ENCODE measurements around the gene UMODL1.

UMODL1 gene

DNA sequence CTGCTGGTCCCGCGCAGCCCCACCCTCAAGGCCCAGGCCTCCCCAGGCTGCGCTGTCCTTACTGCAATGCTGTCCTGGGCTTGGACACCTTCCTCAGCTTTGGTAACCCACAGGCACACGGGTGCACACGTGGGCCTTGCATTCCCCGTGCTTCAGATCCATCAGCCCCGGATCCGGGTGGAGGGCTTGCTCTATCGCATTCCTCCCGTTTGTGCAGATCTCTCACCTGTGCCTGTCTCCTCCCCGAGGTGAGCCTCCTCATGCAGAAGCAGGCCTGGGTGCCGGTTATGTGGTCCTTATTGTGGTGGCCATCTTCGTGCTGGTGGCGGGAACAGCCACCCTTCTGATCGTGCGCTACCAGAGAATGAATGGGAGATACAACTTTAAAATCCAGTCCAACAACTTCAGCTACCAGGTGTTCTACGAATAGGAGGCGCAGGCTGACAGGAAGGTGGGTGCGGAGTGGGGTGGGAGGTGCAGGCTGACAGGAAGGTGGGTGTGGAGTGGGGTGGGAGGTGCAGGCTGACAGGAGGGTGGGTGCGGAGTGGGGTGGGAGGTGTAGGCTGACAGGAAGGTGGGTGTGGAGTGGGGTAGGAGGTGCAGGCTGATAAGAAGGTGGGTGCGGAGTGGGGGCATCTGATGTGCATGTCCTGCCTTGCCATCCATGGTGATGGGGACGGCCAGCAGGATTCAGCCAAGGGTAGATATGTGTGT, 66.2 kb downstream of the UMODL1 start:
- no peak for DNase-seq

DNA sequence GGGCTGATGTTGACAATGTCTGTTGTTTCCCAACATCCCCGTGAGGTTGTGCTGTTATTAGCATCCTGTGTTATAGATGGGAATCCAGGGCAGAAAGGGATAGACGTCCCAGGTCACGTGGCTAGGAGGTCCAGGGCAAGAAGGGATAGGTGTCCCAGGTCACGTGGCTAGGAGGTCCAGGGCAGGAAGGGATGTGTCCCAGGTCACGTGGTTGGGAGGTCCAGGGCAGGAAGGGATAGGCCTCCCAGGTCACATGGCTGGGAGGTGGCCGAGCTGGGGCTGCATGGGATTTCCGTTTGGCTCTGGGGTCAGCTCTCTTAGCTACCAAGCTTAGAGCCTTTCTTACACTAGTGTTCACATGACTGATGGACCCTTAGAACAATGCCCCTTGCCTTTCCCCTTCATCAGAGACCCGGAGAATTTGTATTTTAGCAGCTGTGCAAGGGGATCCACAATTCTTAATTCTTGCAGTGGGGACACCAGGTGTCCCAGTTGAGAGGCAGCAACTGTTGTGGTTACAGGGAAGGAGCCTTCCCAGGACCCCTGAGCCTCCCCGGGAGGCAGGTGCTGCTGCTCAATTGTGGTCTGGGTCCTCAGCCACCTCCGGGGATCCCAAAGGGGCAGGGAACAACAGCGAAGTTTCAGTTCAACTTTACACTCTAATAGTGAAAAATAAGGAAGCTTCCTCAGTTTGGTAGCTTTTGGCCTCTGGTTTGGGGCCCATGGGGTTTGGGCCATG, 69.2 kb downstream of the UMODL1 start:
- no peak for DNase-seq

DNA sequence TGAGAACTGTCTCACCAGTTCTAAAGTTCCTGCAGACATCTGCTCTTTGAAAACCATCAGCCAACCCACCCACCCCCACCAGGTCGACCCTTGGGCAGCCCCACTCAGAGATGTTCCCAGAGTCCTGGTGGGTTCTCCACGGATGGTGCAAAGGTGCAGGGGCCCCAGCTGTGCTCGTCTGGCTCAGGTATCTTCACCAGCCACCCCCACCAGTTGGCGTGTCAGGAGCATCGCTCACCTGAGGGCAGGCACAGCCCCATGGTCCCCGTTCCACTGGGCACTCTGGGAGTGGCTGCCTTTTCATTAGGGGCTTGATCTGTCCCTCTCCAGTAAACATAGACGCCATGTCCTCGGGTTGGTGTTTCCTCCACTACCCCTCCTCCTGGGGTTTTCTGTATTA, 70.5 kb downstream of the UMODL1 start:
- DNase-seq, result no peak

DNA sequence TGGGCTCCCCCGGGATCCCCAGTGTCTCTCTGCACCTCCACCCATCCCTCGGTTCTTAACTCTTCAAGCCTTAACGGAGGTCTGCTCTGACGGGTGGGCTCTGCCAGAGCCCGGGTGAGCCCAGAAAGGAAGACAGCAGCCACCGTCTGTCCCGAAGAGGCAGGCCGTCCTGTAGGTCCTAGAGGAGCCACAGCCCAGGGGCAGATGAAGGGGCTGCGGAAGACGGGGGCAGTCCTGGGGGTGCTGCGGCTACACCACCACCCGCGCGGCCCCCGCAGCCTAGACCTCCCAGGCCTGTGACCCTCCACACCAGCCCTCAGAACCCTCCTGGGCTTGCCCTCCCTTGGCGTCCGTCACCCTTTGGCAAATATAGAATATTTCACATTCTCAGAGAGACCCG, 71.0 kb downstream of the UMODL1 start:
- no peak for DNase-seq

DNA sequence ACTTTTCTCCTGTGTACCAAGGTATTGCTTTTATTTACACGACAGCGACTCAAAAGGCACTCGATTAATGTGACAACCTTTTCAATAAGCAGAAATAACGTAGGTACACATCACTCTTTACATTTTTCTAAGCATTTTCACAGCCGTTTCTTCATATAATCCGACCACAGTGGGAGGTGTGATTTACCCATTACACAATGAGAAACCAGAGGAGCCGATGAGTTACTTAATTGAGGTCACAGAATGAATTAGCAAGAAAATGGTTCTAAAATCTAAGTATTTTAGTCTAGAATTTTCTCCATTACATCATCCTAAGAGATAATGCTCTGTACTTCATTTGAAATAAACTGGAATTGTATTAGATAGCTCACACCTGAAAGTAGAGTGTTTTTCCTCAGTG, 71.5 kb downstream of the UMODL1 start:
- DNase-seq, result no peak

DNA sequence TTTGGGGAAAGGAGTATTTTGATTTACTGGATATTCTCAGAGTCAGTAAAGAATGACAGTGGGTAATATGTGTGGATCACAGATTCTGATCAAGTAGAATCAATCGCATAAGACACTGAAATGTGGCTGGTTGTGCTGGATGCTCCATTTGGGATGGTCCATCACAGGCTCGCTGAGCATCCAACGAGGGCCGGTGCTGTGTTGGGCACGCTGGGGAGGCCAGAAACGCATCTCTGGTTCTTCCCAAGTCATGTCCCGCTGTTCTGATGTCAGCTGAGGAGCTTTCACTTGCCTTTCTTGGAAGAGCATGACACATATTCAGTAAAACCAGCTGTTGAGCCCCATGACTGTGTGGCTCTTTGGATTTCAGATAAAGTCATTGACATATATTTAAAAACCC, 72.0 kb downstream of the UMODL1 start:
- DNase-seq, result no peak

DNA sequence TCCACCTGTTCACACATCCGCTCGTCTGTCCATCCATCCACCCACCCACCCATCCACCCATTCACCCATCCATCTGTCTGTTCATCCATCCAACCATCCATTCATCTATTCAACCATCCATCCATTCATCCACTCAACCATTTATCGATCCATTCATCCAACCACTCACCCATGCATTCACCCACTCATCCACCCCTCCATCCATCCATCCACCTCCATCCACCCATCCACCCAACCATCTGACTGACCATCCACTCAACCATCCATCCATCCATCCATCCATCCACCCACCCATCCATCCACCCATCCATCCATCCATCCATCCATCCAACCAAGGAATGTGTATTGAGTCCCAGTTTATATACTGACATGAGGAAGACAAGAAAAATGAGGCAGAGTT, 73.1 kb downstream of the UMODL1 start:
- no peak for DNase-seq

DNA sequence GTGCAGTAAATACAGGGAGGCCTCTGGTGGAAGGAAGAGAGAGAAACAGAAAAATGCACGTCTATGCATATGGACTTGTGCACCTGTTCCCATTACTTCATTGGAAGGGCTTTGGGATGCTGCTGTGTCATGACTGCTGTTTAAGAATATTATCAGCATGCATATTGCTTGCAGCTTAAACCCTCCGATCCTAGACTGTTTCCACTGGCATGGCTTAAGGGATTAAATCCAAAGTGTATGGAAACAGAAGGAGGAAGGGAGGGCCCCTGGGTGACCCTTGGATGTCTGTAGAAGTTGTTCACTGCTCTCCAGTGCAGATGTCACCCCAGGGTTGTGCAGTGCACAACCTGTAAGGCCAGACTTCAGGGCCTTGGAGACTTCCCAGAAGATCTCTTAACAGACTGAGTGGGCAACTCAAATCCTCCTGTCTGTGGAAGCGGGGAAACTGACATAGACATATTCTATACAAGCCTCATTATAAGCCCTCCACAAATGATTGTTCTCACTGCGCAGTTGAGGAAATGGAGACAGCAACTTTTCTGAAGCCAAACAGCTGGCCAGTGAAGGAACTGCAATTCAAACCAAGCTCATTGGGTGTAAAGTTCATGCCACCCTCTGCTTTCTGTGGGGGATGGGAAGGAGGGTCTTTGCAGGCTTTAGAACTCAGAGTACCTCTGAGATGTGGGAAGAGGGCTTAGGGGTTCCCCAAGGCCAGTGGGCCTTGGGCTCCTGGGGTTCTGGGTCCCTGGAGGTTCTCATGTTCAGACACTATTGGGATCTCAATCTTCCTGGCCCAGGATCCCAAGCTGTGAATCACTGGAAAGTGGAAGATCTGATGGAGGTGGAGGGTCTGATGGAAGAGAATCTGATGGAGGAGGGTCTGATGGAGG, 73.8 kb downstream of the UMODL1 start:
- no peak for DNase-seq

DNA sequence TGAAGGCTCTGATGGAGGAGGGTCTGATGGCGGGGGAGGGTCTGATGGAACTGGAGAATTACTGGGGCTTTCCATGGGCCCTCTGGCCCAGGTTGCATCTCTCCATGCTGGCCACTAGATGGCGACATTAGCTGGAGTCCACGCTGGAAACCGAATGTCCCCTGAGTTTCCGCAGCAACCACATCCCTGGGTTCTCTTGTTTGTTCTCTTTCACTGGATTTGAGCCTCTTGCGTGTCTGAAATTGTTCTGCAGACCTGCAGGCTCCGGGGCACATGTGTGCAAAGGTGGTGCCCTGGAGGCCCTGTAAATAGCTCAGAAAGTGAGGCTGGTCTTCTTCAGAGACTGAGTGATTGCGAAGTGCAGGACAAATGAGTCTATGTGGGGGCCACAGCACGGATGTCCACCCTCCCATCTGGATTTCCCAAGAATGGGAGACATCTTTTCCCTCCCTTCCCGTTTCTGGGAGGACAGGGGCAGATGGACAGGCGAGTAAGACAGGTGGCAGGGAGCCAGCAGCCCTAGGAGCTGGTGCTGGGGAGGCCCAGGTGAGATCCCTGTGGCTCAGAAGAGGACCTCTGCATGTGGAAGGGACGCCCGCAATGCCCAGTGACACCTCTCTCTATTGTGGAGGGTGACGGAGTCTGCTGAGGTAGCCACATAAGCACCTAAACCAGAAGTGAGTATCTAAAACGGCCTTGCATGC, 74.6 kb downstream of the UMODL1 start:
- no peak for DNase-seq

DNA sequence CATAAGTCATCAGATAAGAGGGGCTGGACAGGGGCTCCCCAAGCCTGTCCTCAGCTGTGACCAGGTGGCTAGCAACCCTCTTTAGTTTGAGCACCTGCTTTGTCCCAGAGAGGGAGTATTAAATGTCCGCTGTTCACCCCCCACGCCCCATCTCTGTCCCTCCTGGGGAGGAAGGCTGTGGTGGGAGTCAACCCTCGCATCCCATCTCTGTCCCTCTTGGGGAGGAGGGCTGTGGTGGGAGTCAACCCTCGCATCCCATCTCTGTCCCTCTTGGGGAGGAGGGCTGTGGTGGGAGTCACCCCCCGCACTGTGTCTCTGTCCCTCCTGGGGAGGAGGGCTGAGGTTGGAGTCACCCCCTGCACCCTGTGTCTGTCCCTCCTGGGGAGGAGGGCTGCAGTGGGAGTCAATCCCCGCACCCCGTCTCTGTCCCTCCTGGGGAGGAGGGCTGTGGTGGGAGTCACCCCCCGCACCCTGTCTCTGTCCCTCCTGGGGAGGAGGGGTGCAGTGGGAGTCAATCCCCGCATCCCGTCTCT, 75.2 kb downstream of the UMODL1 start:
- no peak for DNase-seq

DNA sequence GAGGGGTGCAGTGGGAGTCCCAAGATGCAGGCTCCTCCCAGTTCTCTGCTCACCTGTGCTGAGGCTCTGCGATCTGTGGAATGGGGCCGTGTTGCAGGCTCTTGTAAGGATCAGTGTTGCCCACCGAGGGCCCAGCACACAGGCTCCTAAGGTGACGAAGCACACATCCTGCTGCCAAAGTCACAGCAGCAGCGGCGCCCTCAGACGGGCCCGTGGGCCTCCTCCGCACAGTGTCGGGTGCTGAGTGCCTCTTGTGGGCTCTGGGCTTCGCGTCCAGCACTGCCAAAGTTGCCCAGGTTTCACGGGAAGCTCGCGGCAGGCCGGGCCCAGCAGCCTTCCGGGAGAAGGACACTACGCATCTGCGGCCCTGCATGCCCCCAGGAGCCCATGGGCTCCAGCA, 75.7 kb downstream of the UMODL1 start:
- DNase-seq, result no peak

DNA sequence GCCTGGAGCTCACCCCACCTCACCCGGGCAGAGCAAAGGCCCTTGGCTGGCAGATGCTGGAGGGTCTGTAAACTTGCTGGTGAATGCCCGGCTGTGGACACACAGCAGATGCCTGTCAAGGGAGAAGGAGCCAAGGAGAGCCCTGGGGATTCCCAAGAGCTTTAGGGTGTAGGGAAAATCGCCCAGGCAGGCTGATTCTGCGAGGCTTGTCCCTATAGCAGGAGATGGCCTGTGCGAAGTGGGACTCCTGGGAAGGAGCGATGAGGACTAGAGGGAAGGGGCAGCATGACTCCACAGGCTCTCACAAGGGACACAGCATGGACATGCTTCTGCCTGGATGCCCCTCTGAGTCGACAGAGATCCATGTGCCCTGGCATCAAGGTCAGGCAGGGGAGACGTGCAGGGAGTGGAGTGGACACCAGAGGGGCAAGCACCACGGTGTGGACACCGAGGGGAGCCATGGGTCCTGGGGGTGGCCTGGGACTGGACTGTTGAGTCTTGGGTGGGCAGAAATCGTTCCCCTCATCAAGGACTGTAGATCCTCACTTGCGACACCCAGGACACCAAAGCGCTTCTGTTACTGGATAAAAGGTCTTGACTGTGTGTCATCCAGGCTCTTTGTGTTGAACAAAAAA, 76.4 kb downstream of the UMODL1 start:
- DNase-seq, result no peak

DNA sequence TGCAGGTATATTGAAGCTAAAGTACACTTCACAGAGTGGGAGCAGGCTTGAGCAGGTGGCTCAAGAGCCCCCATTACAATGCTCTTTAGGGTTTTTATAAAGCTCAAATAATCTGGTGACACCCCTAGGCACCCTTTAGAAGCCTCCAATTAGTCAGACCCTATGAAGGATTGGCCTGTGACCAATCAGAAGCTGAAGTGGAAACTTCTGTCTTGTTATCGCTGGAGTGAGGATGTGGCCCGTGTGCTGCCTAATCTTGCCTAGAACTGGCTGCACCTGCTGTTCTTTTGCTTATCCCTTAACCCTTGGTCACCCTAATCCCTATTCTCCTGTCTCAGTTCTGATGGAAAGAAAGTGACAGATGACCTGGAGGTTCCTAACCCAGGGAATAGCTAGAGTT, 77.0 kb downstream of the UMODL1 start:
- DNase-seq, result no peak

DNA sequence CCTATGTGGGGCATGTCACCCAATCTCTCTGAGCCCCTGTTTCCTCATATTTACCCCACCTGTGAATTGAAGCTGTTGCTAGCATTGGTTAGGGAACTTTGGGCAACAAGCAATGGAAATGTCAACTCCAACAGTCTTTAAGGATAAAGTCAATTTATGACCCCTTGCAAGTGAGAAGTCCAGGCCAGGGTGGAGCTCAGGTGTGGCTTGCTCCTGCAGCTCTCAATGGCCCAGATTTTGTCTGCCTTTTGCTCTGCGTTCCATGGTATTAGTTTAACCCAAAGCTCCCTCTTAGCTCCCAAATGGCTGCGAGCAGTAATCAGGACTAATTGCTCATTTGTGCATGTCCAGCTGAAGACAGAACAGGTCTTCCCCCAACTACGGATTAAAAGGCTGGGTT, 77.5 kb downstream of the UMODL1 start:
- no peak for DNase-seq

DNA sequence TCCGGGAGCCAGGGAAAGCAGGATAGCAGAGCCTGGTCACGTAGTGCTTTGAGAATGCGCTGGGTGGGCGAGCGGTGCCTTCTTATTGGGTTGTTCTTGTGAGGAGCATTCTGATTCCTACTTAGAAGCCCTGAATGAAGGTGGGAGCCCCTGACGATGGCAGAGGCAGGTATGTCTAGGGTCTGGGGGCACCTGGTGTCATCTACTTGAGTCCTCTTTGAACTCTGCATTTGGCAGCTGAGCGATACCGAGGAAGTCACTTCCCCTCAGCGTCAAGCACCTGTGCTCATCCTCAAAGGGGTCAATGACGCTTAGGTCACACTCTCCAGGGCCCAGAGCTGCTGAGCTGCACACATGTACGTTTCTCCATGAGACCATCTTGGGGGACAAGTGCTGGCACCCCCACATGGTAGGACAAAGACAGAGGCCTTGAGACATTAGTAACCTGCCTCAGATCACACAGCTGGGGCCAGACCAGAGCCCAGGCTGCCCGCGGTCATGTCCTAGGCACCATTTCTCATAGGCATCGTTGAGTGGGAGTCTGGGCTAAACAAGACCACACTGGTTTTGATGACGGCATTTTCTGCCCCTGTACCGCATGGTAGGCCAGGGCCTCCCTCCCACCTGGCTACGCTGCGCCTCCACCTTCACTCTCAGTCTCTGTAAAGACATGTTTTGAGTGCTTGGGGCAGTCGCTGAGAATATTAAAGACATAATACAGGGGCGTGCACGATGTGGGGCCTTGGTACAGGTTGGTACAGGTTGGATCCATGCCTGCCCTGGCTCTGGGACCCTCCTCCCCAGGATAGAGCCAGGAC, 78.7 kb downstream of the UMODL1 start:
- no peak for DNase-seq

DNA sequence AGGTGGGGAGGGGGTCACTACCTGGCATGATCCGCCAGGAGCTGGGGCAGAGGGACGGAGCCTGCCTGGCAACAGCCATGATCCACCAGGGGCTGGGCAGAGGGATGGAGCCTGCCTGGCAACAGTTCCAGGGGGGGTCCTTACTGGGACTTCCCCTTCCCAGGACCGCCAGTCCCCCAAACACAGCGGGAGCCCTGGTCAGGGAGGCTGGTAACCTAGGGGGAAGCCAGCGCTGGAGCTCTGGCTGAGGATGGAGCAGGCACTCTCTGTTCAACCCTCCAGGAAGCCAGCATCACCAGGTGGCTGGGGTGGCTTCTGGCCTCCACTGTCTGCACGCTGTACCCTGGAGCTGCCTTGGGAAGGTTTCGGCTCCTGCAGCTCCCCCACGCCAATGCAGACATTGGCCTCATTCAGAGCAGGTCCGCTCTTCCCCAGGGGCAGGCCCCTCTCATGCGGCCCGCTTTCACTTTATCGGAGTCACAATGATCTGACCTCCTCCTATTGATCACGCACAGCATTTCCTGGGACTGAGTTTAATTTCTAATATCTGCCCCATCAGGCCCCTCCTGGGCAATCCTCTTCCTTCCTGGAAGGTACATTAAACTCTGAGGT, 79.5 kb downstream of the UMODL1 start:
- DNase-seq, result no peak

DNA sequence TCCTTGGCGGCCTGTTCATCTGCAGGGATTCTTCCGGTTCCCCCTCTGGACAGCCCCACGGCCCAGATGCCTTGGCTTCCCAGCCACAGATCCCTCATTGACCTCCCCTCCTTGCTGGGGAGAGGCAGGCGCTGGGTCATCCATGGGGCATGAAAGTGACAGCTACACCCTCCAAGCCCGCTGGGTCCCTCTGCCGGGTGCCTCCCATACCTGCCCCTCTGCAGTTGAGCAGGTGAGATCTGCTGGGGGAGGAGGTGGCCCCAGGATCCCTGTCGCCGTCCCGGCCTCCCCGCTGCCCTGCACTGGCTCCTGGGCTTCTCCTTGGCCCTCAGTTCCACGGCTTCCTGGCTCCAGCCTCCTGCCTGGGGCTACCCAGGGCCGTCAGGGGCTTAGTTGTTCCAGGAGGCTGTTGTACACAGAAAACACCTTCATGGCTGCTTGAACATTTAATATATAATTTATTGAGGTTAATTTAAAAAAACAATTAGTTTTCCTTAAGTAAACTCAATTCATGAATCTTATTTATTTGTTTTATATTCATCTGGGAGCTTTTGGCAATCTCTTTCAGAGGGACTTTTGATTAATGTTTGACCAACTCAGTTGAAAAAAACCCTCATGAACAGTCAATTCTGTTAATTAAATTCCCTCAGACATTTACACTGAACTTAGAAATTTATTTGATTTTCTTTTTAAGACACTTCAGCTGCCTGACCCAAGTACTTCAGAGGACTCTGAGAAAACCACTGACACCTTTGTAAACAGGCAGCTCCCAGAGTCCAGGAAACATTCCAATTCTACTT, 80.2 kb downstream of the UMODL1 start:
- DNase-seq, result no peak

DNA sequence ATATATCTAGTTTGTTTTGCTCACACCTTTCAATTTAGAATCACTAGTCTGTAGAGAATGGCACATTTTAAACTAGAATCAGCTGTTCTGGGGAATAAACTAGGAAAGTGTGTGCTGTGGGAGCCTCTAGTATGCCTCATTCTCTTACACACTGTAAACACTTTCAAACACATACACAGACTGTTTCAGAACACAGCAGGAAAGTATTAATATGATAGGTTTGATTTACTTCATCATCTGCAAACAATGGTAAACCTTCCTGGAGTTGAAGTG, 80.8 kb downstream of the UMODL1 start:
- DNase-seq, result no peak

DNA sequence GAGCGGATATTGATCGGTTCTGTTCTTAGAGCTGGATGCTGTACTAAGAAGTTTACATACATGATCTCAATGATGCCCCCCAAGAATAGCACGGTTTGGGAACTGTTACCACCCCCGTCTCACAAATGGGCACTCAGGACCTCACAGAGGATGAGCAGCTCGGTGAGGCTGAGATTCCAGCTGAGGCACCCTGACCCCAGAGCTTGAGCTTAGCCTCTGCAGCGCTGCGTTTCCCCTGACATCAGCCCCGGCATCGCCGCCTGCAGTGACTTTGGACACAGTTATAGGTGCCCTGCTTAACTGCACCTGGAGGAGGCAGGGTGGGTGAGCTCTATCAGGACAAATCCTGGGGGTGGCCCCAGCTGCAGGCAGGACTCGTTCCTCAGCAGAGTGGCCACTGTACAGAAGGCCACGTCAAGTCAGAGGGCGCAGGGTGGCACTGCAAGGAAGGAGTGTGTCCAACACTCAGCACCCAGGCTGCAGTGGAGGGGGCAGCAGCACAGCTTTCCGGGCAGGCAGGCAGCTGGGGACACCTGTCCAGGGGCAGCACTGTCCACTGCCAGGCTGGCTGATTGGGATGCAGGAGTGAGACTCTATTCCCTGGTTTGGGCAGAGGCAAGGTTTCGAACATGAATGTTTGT, 82.0 kb downstream of the UMODL1 start:
- DNase-seq, result no peak

DNA sequence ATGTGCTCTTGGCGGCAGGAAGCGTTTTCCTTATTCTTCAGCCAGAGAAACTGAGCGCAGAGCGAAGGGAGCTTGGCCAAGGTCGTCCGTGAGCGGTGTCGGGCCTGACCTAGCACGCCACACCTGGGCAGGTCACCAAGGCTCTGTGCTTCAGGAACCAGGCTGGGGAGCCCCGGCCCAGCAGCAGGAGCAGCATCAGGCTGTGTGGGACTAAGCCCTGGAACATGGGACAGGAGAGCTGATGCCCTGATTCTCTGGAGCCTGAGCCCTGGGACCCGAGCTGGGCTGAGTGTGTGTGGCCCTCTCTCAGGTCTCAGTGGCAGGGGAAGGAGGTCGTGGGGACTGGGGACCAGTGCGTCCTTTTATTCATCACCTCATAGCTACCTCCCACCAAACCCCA, 82.6 kb downstream of the UMODL1 start:
- no peak for DNase-seq
